ENCODE results near the gene PUS7.
"Not testable (repeated sequence)": the region's sequence is repeated elsewhere in the genome, so short reads cannot be mapped to it uniquely, and the experiment has no call there.

The PUS7 gene

GRCh38 chr7:105521717-105522463 lies at the start of gene PUS7:
Gene PUS7 (minus strand): TSS chr7:105522271. CDS start chr7:105508512, 13,759 bp downstream.
- DNase-seq: peak; percentile 95

GRCh38 chr7:105567821-105568220 lies 45.8 kb upstream of the PUS7 start:
- no peak for DNase-seq

- no peak for DNase-seq
Measured at GRCh38 chr7:105567024-105567423, 45.0 kb upstream of the PUS7 start.

GRCh38 chr7:105565190-105565589 lies 43.1 kb upstream of the PUS7 start:
- no peak for DNase-seq

- no peak for DNase-seq
Measured at GRCh38 chr7:105559926-105560325, 37.9 kb upstream of the PUS7 start.

GRCh38 chr7:105538339-105538738 lies 16.3 kb upstream of the PUS7 start:
- DNase-seq: no peak

- DNase-seq: no peak
Measured at GRCh38 chr7:105532709-105533460, 10.8 kb upstream of the PUS7 start.

- peak; percentile 96 for DNase-seq
Measured at GRCh38 chr7:105531792-105532671, 10.0 kb upstream of the PUS7 start, which contains the start of gene RINT1. Gene RINT1 (plus strand): TSS chr7:105532201. CDS start chr7:105532316, 115 bp downstream.

- DNase-seq: no peak
Measured at GRCh38 chr7:105530546-105530945, 8.5 kb upstream of the PUS7 start.

- no peak for DNase-seq
Measured at GRCh38 chr7:105530126-105530525, 8.1 kb upstream of the PUS7 start.

- not testable (repeated sequence) for DNase-seq
Measured at GRCh38 chr7:105527737-105528136, 5.7 kb upstream of the PUS7 start.

GRCh38 chr7:105524840-105525239 lies 2.8 kb upstream of the PUS7 start:
- no peak for DNase-seq

- DNase-seq: not testable (repeated sequence)
Measured at GRCh38 chr7:105524423-105524822, 2.4 kb upstream of the PUS7 start.

- DNase-seq: peak; percentile 54
Measured at GRCh38 chr7:105521027-105521716, 899 bp downstream of the PUS7 start.

GRCh38 chr7:105520620-105521019 lies 1.5 kb downstream of the PUS7 start:
- DNase-seq: not testable (repeated sequence)

GRCh38 chr7:105519353-105519752 lies 2.7 kb downstream of the PUS7 start:
- no peak for DNase-seq

- DNase-seq: not testable (repeated sequence)
Measured at GRCh38 chr7:105515610-105516009, 6.5 kb downstream of the PUS7 start.

- DNase-seq: no peak
Measured at GRCh38 chr7:105512926-105513526, 9.0 kb downstream of the PUS7 start.

- DNase-seq: no peak
Measured at GRCh38 chr7:105512415-105512814, 9.7 kb downstream of the PUS7 start.

GRCh38 chr7:105502173-105502572 lies 19.9 kb downstream of the PUS7 start:
- no peak for DNase-seq

GRCh38 chr7:105497016-105497415 lies 25.1 kb downstream of the PUS7 start:
- no peak for DNase-seq

- no peak for DNase-seq
Measured at GRCh38 chr7:105496521-105496920, 25.6 kb downstream of the PUS7 start.

All from suppressor macrophage treated with lipopolysaccharide for 4 hours (primary cell).